CD14-positive monocyte (primary cell): Measurements from ENCODE around the gene ATP2A1. TPM values are rescaled to one million over a fixed set of nuclear protein-coding genes. Genes with fewer than 3 reads are reported as not detected.
"Not testable (repeated sequence)": the region's sequence is repeated elsewhere in the genome, so short reads cannot be mapped to it uniquely, and the experiment has no call there.

Experiments used
- DNase-seq, 3 donors: peaks; one replicate each; pipeline ENCODE4 v3.0.0-alpha.2; 2011 to 2022
- H2AFZ ChIP-seq: 2 replicates; pipeline ENCODE4 v1.6.0; 2012; ENCODE audit warnings: mild to moderate bottlenecking, low read depth, low read length, inconsistent platforms; ENCODE audit not compliant: insufficient read depth, poor library complexity, severe bottlenecking
- H3K27ac ChIP-seq, 2 donors: 1 replicate in 1 of 2; 2 replicates in 1 of 2; pipeline ENCODE4 v1.5.1; 2012 to 2013; ENCODE audit warnings: low read length in 2 of 2, control low read depth in 1 of 2, inconsistent platforms in 1 of 2, low read depth in 1 of 2, mild to moderate bottlenecking in 1 of 2
- H3K27me3 ChIP-seq, 2 donors: one replicate each; pipeline versions ENCODE4 v1.6.0 to v1.6.1; 2011 to 2013; ENCODE audit warnings: low read length in 2 of 2; ENCODE audit not compliant: control insufficient read depth in 2 of 2, insufficient read depth in 2 of 2
- H3K36me3 ChIP-seq, 2 donors: replicated peaks in 1 of 2; 1 replicate in 1 of 2; 2 replicates in 1 of 2; pipeline versions ENCODE4 v1.5.1 to v1.6.1; 2012 to 2013; ENCODE audit warnings: low read length in 2 of 2, control low read depth in 1 of 2, inconsistent platforms in 1 of 2, mild to moderate bottlenecking in 1 of 2; ENCODE audit not compliant: insufficient read depth in 2 of 2, control insufficient read depth in 1 of 2
- H3K4me1 ChIP-seq, 2 donors: 1 replicate in 1 of 2; 2 replicates in 1 of 2; pipeline versions ENCODE4 v1.5.1 to v1.6.1; 2012 to 2013; ENCODE audit warnings: low read length in 2 of 2, control low read depth in 1 of 2, inconsistent platforms in 1 of 2, mild to moderate bottlenecking in 1 of 2, moderate library complexity in 1 of 2; ENCODE audit not compliant: insufficient read depth in 2 of 2, control insufficient read depth in 1 of 2
- H3K4me2 ChIP-seq: replicated peaks from 2 replicates; pipeline ENCODE3; 2012; ENCODE audit warnings: low read length, moderate library complexity, mild to moderate bottlenecking; ENCODE audit not compliant: poor library complexity, severe bottlenecking; ENCODE audit errors: extremely low read depth
- H3K4me3 ChIP-seq, 3 experiments: fragments of 200-600 bp in 1 of 3; sonication (generic) in 1 of 3; replicated peaks in 1 of 3; 1 replicate in 2 of 3; 2 replicates in 1 of 3; pipeline ENCODE4 v1.5.1; 2011 to 2013; ENCODE audit warnings: low read length in 3 of 3, mild to moderate bottlenecking in 3 of 3, control low read depth in 2 of 3, low read depth in 2 of 3, inconsistent platforms in 1 of 3, moderate library complexity in 1 of 3
- H3K79me2 ChIP-seq: 2 replicates; pipeline ENCODE4 v1.6.0; 2012; ENCODE audit warnings: mild to moderate bottlenecking, control low read depth, inconsistent platforms, low read length, moderate library complexity; ENCODE audit not compliant: insufficient read depth
- H3K9ac ChIP-seq: 2 replicates; pipeline ENCODE4 v1.6.0; 2017; ENCODE audit warnings: low read length, mild to moderate bottlenecking; ENCODE audit not compliant: insufficient read depth, poor library complexity, severe bottlenecking
- H3K9me3 ChIP-seq, 2 donors: replicated peaks in 1 of 2; 1 replicate in 1 of 2; 2 replicates in 1 of 2; pipeline versions ENCODE4 v1.5.1 to v1.6.1; 2012 to 2013; ENCODE audit warnings: low read length in 2 of 2, control low read depth in 1 of 2; ENCODE audit not compliant: control insufficient read depth in 1 of 2, insufficient read depth in 1 of 2
- H4K20me1 ChIP-seq: 2 replicates; pipeline ENCODE4 v1.6.0; 2012; ENCODE audit warnings: mild to moderate bottlenecking, low read length, control low read depth, moderate library complexity; ENCODE audit not compliant: insufficient read depth
- H3K27ac Mint-ChIP-seq, 7 donors: one replicate each; pipeline ENCODE4 v1.8.0; 2020; ENCODE audit warnings: mild to moderate bottlenecking in 7 of 7, mixed read lengths in 7 of 7, moderate library complexity in 6 of 7, inconsistent platforms in 2 of 7
- H3K27me3 Mint-ChIP-seq, 3 donors: one replicate each; pipeline ENCODE4 v1.8.0; 2021 to 2022; ENCODE audit warnings: low read depth in 3 of 3, mild to moderate bottlenecking in 3 of 3, mixed read lengths in 3 of 3, moderate library complexity in 3 of 3, inconsistent platforms in 1 of 3
- H3K36me3 Mint-ChIP-seq, 2 donors: one replicate each; pipeline ENCODE4 v1.8.0; 2020; ENCODE audit warnings: mixed read lengths in 2 of 2, inconsistent platforms in 1 of 2, mild to moderate bottlenecking in 1 of 2
- H3K4me1 Mint-ChIP-seq: one replicate; pipeline ENCODE4 v1.8.0; 2020; ENCODE audit warnings: mild to moderate bottlenecking, mixed read lengths
- H3K4me3 Mint-ChIP-seq, 2 donors: one replicate each; pipeline ENCODE4 v1.8.0; 2020; ENCODE audit warnings: mild to moderate bottlenecking in 2 of 2, mixed read lengths in 2 of 2, moderate library complexity in 1 of 2
- H3K9me3 Mint-ChIP-seq, 7 donors: one replicate each; pipeline ENCODE4 v1.8.0; 2020 to 2022; ENCODE audit warnings: mixed read lengths in 7 of 7, mild to moderate bottlenecking in 6 of 7, moderate library complexity in 6 of 7, inconsistent platforms in 2 of 7
- CTCF ChIP-seq: fragments of 200-600 bp; IDR thresholded peaks from one replicate; pipeline ENCODE4 v1.8.0; 2022; ENCODE audit warnings: antibody characterized with exemption, mild to moderate bottlenecking
- WGBS: methylation state at CpG from one replicate; pipeline ENCODE4 v1.1.5; 2013; ENCODE audit warnings: missing lambda C conversion rate; ENCODE audit not compliant: insufficient coverage; 5-methylcytosine and 5-hydroxymethylcytosine counted together
- intact Hi-C, 2 donors: fragments of 100-400 bp; cut with micrococcal nuclease; formaldehyde crosslinking; loops; one replicate each; pipeline versions ENCODE4 v1.15.0 to v1.15.1; 2023
- polyA plus RNA-seq, 3 donors: library from polyadenylated mRNA; depleted of rRNA in 1 of 3; unstranded in 2 of 3; stranded (reverse) in 1 of 3; fragments of 300-500 nt in 2 of 3; fragments of >200 nt in 1 of 3; fragmentation: Illumina TruSeq in 2 of 3; gene quantifications; 1 replicate in 2 of 3; 2 replicates in 1 of 3; pipeline ENCODE4 v1.2.3, GENCODE V29; 2012 to 2021

ATP2A1 gene
- polyA plus RNA-seq, 3 donors = 0.57 TPM; not detected in 2

GRCh38 chr16:28880589-28880915 is 2.3 kb downstream of the ATP2A1 start:
- H3K4me2 ChIP-seq = peak overlapping the region; percentile 93
- peak overlapping the region; percentile 99 for H2AFZ ChIP-seq
- peaks cover 0 to 11% of the 10 kb centered on the region in 2 donors for H3K27me3 ChIP-seq
- DNase-seq = no peak
- peaks cover 0 to 3% (median 0%) of the 10 kb centered on the region in 7 donors for H3K9me3 Mint-ChIP-seq
- H3K4me3 Mint-ChIP-seq = peak overlapping the region; percentile 41 to 86
- no peak for TF ChIP-seq CTCF
- H3K4me3 ChIP-seq = peak overlapping the region in 1 of 3 experiments; percentile 86
- H4K20me1 ChIP-seq = no peaks in the 10 kb centered on the region
- WGBS = 29% methylated on average over 11 of the region's 11 CpGs
- no peaks in the 10 kb centered on the region for H3K9me3 ChIP-seq
- H3K79me2 ChIP-seq = no peaks in the 10 kb centered on the region
- H3K27ac ChIP-seq = no peak overlapping the region
- intact Hi-C loops = loop anchor here (2.0 to 5.0 kb wide), 3 partner anchors 14 to 64 kb away; no protein-coding TSS in a partner anchor
- H3K36me3 Mint-ChIP-seq = no peaks in the 10 kb centered on the region
- peaks cover 14 to 19% of the 10 kb centered on the region in 2 donors for H3K4me1 ChIP-seq
- H3K9ac ChIP-seq = peak overlapping the region; percentile 52
- peaks cover 20 to 27% (median 21%) of the 10 kb centered on the region in 3 donors for H3K27me3 Mint-ChIP-seq
- no peak overlapping the region for H3K27ac Mint-ChIP-seq
- H3K4me1 Mint-ChIP-seq = peaks cover 22% of the 10 kb centered on the region
- no peaks in the 10 kb centered on the region for H3K36me3 ChIP-seq

- H3K27ac Mint-ChIP-seq = no peak overlapping the region
- no peak for TF ChIP-seq CTCF
- Histone ChIP-seq H3K9me3 (no peaks in the 10 kb centered on the region), H2AFZ (peak overlapping the region; percentile 99), H3K27ac (no peak overlapping the region), H3K9ac (no peak overlapping the region), H4K20me1 (no peaks in the 10 kb centered on the region), H3K36me3 (no peaks in the 10 kb centered on the region), H3K27me3 (peaks cover 0 to 11% of the 10 kb centered on the region in 2 donors), H3K4me2 (no peak overlapping the region), H3K79me2 (no peaks in the 10 kb centered on the region), H3K4me3 (no peak overlapping the region), H3K4me1 (peaks cover 14 to 19% of the 10 kb centered on the region in 2 donors)
- DNase-seq = no peak
- H3K9me3 Mint-ChIP-seq = peaks cover 0 to 3% (median 0%) of the 10 kb centered on the region in 7 donors
- no peaks in the 10 kb centered on the region for H3K36me3 Mint-ChIP-seq
- peaks cover 22% of the 10 kb centered on the region for H3K4me1 Mint-ChIP-seq
- peak overlapping the region in 1 of 2 donors; percentile 86 for H3K4me3 Mint-ChIP-seq
- peaks cover 20 to 26% (median 21%) of the 10 kb centered on the region in 3 donors for H3K27me3 Mint-ChIP-seq
- no CpG with 5 or more reads among the region's 4 CpGs for WGBS
- intact Hi-C loops = loop anchor here (2.0 to 5.0 kb wide), 3 partner anchors 14 to 64 kb away; no protein-coding TSS in a partner anchor
These were observed 2.7 kb downstream of the ATP2A1 start for GRCh38 chr16:28880955-28881354.

- peaks cover 0 to 11% of the 10 kb centered on the region in 2 donors for H3K27me3 ChIP-seq
- H3K27ac Mint-ChIP-seq, H3K79me2 ChIP-seq, DNase-seq, H3K36me3 Mint-ChIP-seq, H3K9ac ChIP-seq, H3K4me3 ChIP-seq, H3K4me3 Mint-ChIP-seq, H3K36me3 ChIP-seq, H3K9me3 ChIP-seq, H4K20me1 ChIP-seq, H2AFZ ChIP-seq, H3K27ac ChIP-seq, H3K4me2 ChIP-seq, H3K9me3 Mint-ChIP-seq: not testable (repeated sequence)
- intact Hi-C loops = loop anchor here (2.0 to 5.0 kb wide), 3 partner anchors 13 to 63 kb away; no protein-coding TSS in a partner anchor
- Mint-ChIP-seq H3K4me1 (peaks cover 21% of the 10 kb centered on the region), H3K27me3 (peaks cover 20 to 26% (median 21%) of the 10 kb centered on the region in 3 donors)
- no CpG with 5 or more reads among the region's 4 CpGs for WGBS
- peaks cover 14 to 19% of the 10 kb centered on the region in 2 donors for H3K4me1 ChIP-seq
These were observed 3.3 kb downstream of the ATP2A1 start for GRCh38 chr16:28881565-28881964.
